Stimulated activated CD4-positive, alpha-beta T cell treated with anti-CD3 and anti-CD28 coated beads, Interleukin-12 subunit alpha, Interleukin-12 subunit beta, amount 100 ng/mL, for 48 hours (primary cell): ENCODE measurements around the gene RPS27.
"Not testable (repeated sequence)": the region's sequence is repeated elsewhere in the genome, so short reads cannot be mapped to it uniquely, and the experiment has no call there.

ENCODE experiments used
- DNase-seq, 3 donors: peaks; one replicate each; pipeline ENCODE4 v3.0.0-alpha.2; 2020; ENCODE audit warnings: low read depth in 2 of 3, low spot score in 1 of 3

Gene RPS27

GRCh38 chr1:153985341-153985912 lies 5.1 kb upstream of the RPS27 start:
- DNase-seq: no peak

- no peak for DNase-seq
Measured at GRCh38 chr1:153985941-153986761, 4.4 kb upstream of the RPS27 start, which contains the start of gene RAB13. RAB13 (minus strand) TSS chr1:153986339; CDS start chr1:153986236, 103 bp downstream.

- DNase-seq: no peak
Measured at GRCh38 chr1:153987621-153988020, 2.9 kb upstream of the RPS27 start.

- DNase-seq: no peak
Measured at GRCh38 chr1:153991151-153991630, 629 bp downstream of the RPS27 start.

- DNase-seq: no peak
Measured at GRCh38 chr1:153991806-153992205, 1.2 kb downstream of the RPS27 start.

GRCh38 chr1:153995202-153995601 lies 4.6 kb downstream of the RPS27 start:
- DNase-seq: no peak

- DNase-seq: no peak
Measured at GRCh38 chr1:153995640-153996039, 5.1 kb downstream of the RPS27 start.

GRCh38 chr1:153996882-153997281 lies 6.3 kb downstream of the RPS27 start:
- not testable (repeated sequence) for DNase-seq

GRCh38 chr1:154000420-154000819 lies 9.9 kb downstream of the RPS27 start:
- DNase-seq: no peak

- no peak for DNase-seq
Measured at GRCh38 chr1:154006136-154006535, 15.6 kb downstream of the RPS27 start.

GRCh38 chr1:154012129-154012528 lies 21.6 kb downstream of the RPS27 start:
- no peak for DNase-seq

GRCh38 chr1:154012543-154012942 lies 22.0 kb downstream of the RPS27 start:
- not testable (repeated sequence) for DNase-seq

- DNase-seq: no peak
Measured at GRCh38 chr1:154014154-154014907, 23.8 kb downstream of the RPS27 start.

GRCh38 chr1:154019269-154019668 lies 28.7 kb downstream of the RPS27 start:
- DNase-seq: no peak

GRCh38 chr1:154019940-154020339 lies 29.4 kb downstream of the RPS27 start:
- DNase-seq: no peak

- not testable (repeated sequence) for DNase-seq
Measured at GRCh38 chr1:154033697-154034096, 43.1 kb downstream of the RPS27 start.
